Thyroid gland (tissue), 4 donors: ENCODE measurements around the gene SYTL2.

ENCODE experiments used
- CTCF ChIP-seq, 6 experiments: fragments of 200-600 bp in 3 of 6; fragments of 450-650 bp in 3 of 6; sonication (generic) in 3 of 6; IDR thresholded peaks; one replicate each; pipeline ENCODE4 v1.5.1; 2016 to 2019; ENCODE audit warnings: antibody characterized with exemption in 6 of 6, mild to moderate bottlenecking in 2 of 6, inconsistent platforms in 1 of 6, moderate library complexity in 1 of 6
- POLR2A ChIP-seq, 2 donors: fragments of 450-650 bp; IDR thresholded peaks; one replicate each; pipeline ENCODE4 v1.6.1; 2017; ENCODE audit warnings: antibody characterized with exemption in 2 of 2, mild to moderate bottlenecking in 2 of 2, moderate library complexity in 1 of 2

- TF ChIP-seq POLR2A (IDR thresholded peaks at IDR 0.05) = no peak
- TF ChIP-seq CTCF (IDR thresholded peaks at IDR 0.05) = no peak
Observed at GRCh38 chr11:85737738-85738137, 73.2 kb downstream of the SYTL2 start.
